ENCODE data around the gene MTERF4. TPM values are rescaled to one million over a fixed set of nuclear protein-coding genes. Genes with fewer than 3 reads are reported as not detected.

The MTERF4 gene
- total RNA-seq, 1 experiment from 2014 or later, result 49.0 TPM

- Histone ChIP-seq H3K27ac (no peak overlapping the region), H3K4me1 (no peaks in the 10 kb centered on the region), H3K36me3 (no peaks in the 10 kb centered on the region), H3K4me3 (no peak overlapping the region), H3K27me3 (no peaks in the 10 kb centered on the region), H3K9me3 (replicated peaks) (no peaks in the 10 kb centered on the region)
- DNase-seq, result no peak
Measured at GRCh38 chr2:241126771-241127202, 24.7 kb upstream of the MTERF4 start.

GRCh38 chr2:241126201-241126611 is 24.1 kb upstream of the MTERF4 start:
- Histone ChIP-seq H3K4me1 (no peaks in the 10 kb centered on the region), H3K36me3 (no peaks in the 10 kb centered on the region)
- DNase-seq, result no peak

GRCh38 chr2:241125626-241126025 is 23.5 kb upstream of the MTERF4 start:
- Histone ChIP-seq H3K36me3 (0 out of 2 replicates have a peak, but pooled peaks cover 2% of the 10 kb centered on the region), H3K9me3 (replicated peaks) (no peaks in the 10 kb centered on the region), H3K27ac (no peak overlapping the region), H3K27me3 (no peaks in the 10 kb centered on the region), H3K4me1 (no peaks in the 10 kb centered on the region), H3K4me3 (no peak overlapping the region)
- DNase-seq, result no peak

More at GRCh38 chr2:241126201-241126611, 24.1 kb upstream of the MTERF4 start:
- no peak overlapping the region for H3K27ac ChIP-seq
- no peak overlapping the region for H3K4me3 ChIP-seq
- no peaks in the 10 kb centered on the region for H3K9me3 ChIP-seq (replicated peaks)
- no peaks in the 10 kb centered on the region for H3K27me3 ChIP-seq

GRCh38 chr2:241123816-241124536 is 21.9 kb upstream of the MTERF4 start:
- Histone ChIP-seq H3K4me3 (no peak overlapping the region), H3K4me1 (no peaks in the 10 kb centered on the region), H3K27me3 (no peaks in the 10 kb centered on the region), H3K36me3 (peaks cover 4% of the 10 kb centered on the region; the same call in 1 of the 2 replicates), H3K9me3 (replicated peaks) (no peaks in the 10 kb centered on the region), H3K27ac (no peak overlapping the region)
- no peak for DNase-seq

DNA sequence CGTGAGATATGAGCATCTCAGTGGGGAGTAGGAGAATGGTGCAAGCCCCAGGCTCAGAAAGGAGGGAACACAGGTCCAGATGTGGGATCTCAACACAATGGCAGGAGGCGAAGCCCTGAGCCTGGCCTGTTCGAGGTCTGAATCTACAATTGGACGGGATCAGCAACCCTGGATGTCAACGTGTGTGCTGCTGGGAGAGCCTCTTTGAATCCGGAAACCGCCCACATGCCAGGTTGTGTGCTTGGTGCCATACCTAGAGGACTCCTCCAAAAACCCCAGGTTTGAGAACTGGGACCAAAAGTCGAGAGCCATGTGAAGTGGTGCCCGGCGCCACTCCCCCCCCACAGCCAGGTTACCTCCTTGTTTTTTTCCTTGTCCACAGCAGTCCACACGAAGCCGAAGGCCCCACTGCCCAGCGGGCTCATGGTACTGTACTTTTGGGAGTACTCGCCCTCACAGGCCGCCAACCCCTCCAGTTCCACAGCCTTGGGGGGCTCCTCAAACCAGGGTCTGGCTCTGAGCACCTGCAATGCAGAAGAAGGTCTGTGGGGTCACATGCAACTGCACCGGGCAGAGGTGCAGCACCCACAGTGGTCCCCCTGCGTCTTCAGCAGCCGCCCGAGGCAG is 20.4 kb upstream of the MTERF4 start:
- H3K36me3 ChIP-seq, result peaks cover 4% of the 10 kb centered on the region; the same call in 1 of the 2 replicates
- H3K4me3 ChIP-seq, result no peak overlapping the region
- no peaks in the 10 kb centered on the region for H3K27me3 ChIP-seq
- DNase-seq, result no peak
- H3K27ac ChIP-seq, result no peak overlapping the region
- no peaks in the 10 kb centered on the region for H3K4me1 ChIP-seq
- H3K9me3 ChIP-seq (replicated peaks), result no peaks in the 10 kb centered on the region

- Histone ChIP-seq H3K4me3 (no peak overlapping the region), H3K27me3 (no peaks in the 10 kb centered on the region), H3K4me1 (no peaks in the 10 kb centered on the region), H3K36me3 (peaks cover 4% of the 10 kb centered on the region; the same call in 1 of the 2 replicates), H3K9me3 (replicated peaks) (no peaks in the 10 kb centered on the region), H3K27ac (no peak overlapping the region)
- no peak for DNase-seq
Measured at GRCh38 chr2:241121008-241121407, 18.9 kb upstream of the MTERF4 start.

GRCh38 chr2:241120440-241120839 is 18.4 kb upstream of the MTERF4 start:
- H3K27me3 ChIP-seq, result no peaks in the 10 kb centered on the region

GRCh38 chr2:241118737-241119505 is 16.8 kb upstream of the MTERF4 start:
- H3K4me3 ChIP-seq, result no peak overlapping the region
- H3K4me1 ChIP-seq, result no peaks in the 10 kb centered on the region
- H3K27me3 ChIP-seq, result no peaks in the 10 kb centered on the region
- peaks cover 7% of the 10 kb centered on the region; the same call in 1 of the 2 replicates for H3K36me3 ChIP-seq
- no peaks in the 10 kb centered on the region for H3K9me3 ChIP-seq (replicated peaks)
- no peak for DNase-seq
- H3K27ac ChIP-seq, result no peak overlapping the region

More at GRCh38 chr2:241120440-241120839, 18.4 kb upstream of the MTERF4 start:
- no peaks in the 10 kb centered on the region for H3K9me3 ChIP-seq (replicated peaks)
- H3K4me1 ChIP-seq, result no peaks in the 10 kb centered on the region
- peaks cover 4% of the 10 kb centered on the region; the same call in 1 of the 2 replicates for H3K36me3 ChIP-seq
- H3K27ac ChIP-seq, result no peak overlapping the region
- no peak for DNase-seq
- H3K4me3 ChIP-seq, result no peak overlapping the region

DNA sequence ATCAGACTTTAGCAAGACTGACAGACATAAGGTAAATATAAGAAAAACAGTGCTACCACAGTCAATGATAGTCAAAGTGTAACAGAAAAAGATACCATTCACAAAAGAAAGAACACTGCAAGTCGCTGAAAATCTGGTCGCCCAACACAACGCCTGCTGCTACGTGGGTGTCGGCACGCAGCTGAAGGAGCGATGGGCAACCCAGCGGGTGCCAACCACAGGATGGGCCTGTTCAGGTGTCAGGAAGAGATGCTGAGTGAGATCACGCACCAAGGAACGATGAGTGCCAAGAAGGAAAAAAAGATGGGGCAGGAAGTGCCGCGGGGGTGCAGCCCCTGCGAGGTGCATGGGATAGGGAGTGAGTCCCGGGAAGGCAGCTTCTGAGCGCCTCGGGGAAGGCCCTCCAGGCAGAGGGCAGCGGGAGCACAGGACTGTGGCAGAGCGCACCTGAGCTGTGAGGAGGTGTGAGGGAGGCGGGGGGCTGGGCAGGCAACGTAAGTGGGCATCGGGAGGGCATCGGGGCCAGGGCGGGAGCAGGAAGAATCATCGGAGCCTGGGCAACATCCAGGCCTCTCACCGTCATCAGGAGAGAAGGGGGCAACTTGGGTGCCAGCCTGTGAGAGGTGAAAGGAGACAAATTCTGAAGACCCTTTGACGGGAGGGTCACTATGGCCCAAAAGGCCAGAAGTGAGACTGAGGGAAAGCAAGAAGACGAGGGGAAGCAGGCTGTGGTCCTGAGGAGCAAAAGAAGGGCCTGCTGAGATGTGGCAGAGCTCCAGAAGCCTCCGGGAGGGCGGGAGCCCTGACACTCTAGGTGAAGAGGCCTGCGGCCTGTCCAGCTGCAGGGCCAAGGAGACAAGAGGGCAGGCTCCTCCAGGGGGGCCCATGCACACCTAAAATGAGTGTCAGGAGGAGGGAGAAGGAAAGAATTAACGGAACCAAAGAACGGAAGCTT is 14.8 kb upstream of the MTERF4 start:
- no peak for DNase-seq
- Histone ChIP-seq H3K27me3 (no peaks in the 10 kb centered on the region), H3K4me3 (no peak overlapping the region), H3K36me3 (peaks cover 7% of the 10 kb centered on the region; the same call in 1 of the 2 replicates), H3K9me3 (replicated peaks) (no peaks in the 10 kb centered on the region), H3K27ac (no peak overlapping the region), H3K4me1 (no peaks in the 10 kb centered on the region)

DNA sequence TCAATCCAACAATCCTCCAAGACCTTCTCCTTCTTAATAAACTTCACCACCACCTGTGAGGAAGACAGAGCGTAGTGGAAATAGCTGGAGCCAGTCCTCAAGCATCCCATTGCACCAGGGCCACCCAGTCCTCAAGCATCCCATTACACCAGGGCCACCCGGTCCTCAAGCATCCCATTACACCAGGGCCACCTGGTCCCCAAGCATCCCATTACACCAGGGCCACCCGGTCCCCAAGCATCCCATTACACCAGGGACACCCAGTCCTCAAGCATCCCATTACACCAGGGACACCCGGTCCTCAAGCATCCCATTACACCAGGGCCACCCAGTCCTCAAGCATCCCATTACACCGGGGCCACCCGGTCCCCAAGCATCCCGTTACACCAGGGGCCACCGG is 13.3 kb upstream of the MTERF4 start:
- no peaks in the 10 kb centered on the region for H3K27me3 ChIP-seq
- no peak overlapping the region for H3K27ac ChIP-seq
- H3K9me3 ChIP-seq (replicated peaks), result no peaks in the 10 kb centered on the region
- no peak for DNase-seq
- H3K36me3 ChIP-seq, result peaks cover 5% of the 10 kb centered on the region; the same call in 1 of the 2 replicates
- no peaks in the 10 kb centered on the region for H3K4me1 ChIP-seq
- no peak overlapping the region for H3K4me3 ChIP-seq

DNA sequence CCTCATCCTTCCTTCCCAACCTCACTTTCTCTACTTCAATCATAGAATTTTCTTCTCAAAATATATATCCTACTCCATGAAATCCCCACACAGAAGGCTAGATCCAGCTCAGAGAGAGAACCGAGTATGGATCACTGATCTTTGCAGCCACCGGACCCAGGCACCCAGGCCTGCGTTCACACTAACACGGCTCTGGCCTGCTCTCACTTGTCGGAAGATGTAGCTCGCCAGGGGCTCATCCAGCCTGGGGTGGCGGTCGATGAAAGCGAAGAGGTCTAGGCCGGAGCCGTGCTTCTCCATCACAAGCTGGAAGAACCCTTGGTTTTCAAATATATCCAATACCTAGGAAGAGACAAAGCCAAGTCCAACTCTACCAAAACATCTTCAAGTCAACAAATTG is 12.7 kb upstream of the MTERF4 start:
- Histone ChIP-seq H3K27me3 (no peaks in the 10 kb centered on the region), H3K36me3 (peaks cover 4% of the 10 kb centered on the region; the same call in 1 of the 2 replicates), H3K4me1 (no peaks in the 10 kb centered on the region), H3K27ac (no peak overlapping the region), H3K4me3 (no peak overlapping the region), H3K9me3 (replicated peaks) (no peaks in the 10 kb centered on the region)
- DNase-seq, result no peak

DNA sequence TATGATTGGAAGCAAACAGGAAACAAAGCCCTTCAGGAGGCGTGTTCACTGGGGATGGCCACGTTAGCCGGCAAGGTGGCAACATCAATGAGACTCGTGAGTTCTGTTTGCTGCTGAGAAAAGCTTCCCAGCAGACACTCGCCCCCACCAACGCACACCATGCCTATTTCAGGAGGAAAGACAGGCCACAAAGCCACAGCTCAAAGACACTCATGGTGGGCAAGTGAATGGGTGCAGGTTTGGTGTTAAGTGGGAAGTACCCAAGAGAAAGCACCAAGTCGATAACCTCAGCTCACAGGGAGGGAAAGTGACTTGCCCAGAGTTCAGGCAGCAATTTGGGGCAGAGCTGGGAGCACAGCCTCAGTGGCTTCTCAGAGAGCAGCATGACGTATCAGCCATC is 10.5 kb upstream of the MTERF4 start:
- no peaks in the 10 kb centered on the region for H3K27me3 ChIP-seq
- no peaks in the 10 kb centered on the region for H3K4me1 ChIP-seq
- no peak for DNase-seq
- H3K9me3 ChIP-seq (replicated peaks), result no peaks in the 10 kb centered on the region
- no peak overlapping the region for H3K4me3 ChIP-seq
- H3K27ac ChIP-seq, result no peak overlapping the region
- H3K36me3 ChIP-seq, result peaks cover 2% of the 10 kb centered on the region; the same call in 1 of the 2 replicates

DNA sequence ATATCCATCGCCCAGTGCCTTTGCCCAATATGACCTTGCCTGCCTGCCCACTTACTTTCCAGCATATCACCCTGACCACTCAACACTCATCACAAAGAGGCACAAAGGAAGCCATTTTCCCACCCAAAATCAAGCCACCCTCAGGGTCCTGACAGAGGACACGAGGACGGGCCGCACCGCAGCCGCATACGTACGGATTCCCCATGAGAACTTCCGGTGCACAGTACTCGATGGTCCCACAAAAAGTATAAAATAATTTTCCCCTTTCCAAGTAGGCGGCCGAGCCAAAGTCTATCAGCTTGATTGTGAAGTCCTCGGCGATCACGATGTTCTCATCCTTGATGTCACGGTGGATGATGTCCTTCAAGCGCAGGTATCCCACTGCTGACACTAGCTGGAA is 10.0 kb upstream of the MTERF4 start:
- no peaks in the 10 kb centered on the region for H3K27me3 ChIP-seq
- no peak overlapping the region for H3K27ac ChIP-seq
- H3K36me3 ChIP-seq, result peaks cover 2% of the 10 kb centered on the region; the same call in 1 of the 2 replicates
- DNase-seq, result no peak
- no peak overlapping the region for H3K4me3 ChIP-seq
- H3K4me1 ChIP-seq, result no peaks in the 10 kb centered on the region
- no peaks in the 10 kb centered on the region for H3K9me3 ChIP-seq (replicated peaks)

- H3K4me3 ChIP-seq, result no peak overlapping the region
- H3K9me3 ChIP-seq (replicated peaks), result no peaks in the 10 kb centered on the region
- no peak overlapping the region for H3K27ac ChIP-seq
- peaks cover 2% of the 10 kb centered on the region; the same call in 1 of the 2 replicates for H3K36me3 ChIP-seq
- DNase-seq, result no peak
- H3K4me1 ChIP-seq, result no peaks in the 10 kb centered on the region
- no peaks in the 10 kb centered on the region for H3K27me3 ChIP-seq
Measured at GRCh38 chr2:241111440-241111805, 9.3 kb upstream of the MTERF4 start.

Data from SJCRH30 (cell line).